GM13976 (cell line): ENCODE data around the gene EXO1.

ENCODE experiments used
- DNase-seq: peaks from one replicate; pipeline ENCODE4 v3.0.0; 2012; ENCODE audit warnings: low spot score
- in situ Hi-C: fragments of 300-500 bp; cut with MboI; formaldehyde crosslinking; loops from one replicate; pipeline ENCODE4 v1.12.0; 2022; ENCODE audit warnings: low sequenced_read_pairs, mixed read lengths, inconsistent platforms; ENCODE audit not compliant: unreplicated experiment
- TF ChIP-seq, protein P1 (sequence below): IDR thresholded peaks from 2 replicates; pipeline ENCODE4 v1.5.1; 2012; ENCODE audit warnings: borderline replicate concordance, mild to moderate bottlenecking; ENCODE audit not compliant: insufficient read depth; ENCODE audit errors: extremely low read depth, missing control alignments, control extremely low read depth

The EXO1 gene

DNA sequence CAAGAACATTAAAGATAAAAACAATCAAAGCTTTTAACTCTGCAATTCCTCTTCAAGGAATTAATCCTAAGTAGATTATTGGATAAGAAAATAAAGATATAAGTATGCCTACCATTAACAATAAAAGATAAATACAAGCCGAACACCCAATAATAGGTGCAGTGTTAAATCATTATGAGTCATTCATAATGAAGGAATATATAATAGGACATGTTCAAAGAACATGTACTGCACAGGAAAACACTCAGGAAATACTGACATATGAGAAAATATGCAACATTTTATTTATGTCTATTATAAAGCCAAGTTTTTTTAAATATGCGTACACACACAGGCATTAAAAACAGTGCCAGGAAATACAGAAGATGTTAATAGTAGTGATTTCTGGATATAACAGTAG is 11.1 kb upstream of the EXO1 start:
- in situ Hi-C loops: loop anchor here (10.0 kb wide), 2 partner anchors 212 to 312 kb away; no protein-coding TSS in a partner anchor
- no peak for DNase-seq
- TF ChIP-seq, protein P1, sequence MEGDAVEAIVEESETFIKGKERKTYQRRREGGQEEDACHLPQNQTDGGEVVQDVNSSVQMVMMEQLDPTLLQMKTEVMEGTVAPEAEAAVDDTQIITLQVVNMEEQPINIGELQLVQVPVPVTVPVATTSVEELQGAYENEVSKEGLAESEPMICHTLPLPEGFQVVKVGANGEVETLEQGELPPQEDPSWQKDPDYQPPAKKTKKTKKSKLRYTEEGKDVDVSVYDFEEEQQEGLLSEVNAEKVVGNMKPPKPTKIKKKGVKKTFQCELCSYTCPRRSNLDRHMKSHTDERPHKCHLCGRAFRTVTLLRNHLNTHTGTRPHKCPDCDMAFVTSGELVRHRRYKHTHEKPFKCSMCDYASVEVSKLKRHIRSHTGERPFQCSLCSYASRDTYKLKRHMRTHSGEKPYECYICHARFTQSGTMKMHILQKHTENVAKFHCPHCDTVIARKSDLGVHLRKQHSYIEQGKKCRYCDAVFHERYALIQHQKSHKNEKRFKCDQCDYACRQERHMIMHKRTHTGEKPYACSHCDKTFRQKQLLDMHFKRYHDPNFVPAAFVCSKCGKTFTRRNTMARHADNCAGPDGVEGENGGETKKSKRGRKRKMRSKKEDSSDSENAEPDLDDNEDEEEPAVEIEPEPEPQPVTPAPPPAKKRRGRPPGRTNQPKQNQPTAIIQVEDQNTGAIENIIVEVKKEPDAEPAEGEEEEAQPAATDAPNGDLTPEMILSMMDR: no peak

DNA sequence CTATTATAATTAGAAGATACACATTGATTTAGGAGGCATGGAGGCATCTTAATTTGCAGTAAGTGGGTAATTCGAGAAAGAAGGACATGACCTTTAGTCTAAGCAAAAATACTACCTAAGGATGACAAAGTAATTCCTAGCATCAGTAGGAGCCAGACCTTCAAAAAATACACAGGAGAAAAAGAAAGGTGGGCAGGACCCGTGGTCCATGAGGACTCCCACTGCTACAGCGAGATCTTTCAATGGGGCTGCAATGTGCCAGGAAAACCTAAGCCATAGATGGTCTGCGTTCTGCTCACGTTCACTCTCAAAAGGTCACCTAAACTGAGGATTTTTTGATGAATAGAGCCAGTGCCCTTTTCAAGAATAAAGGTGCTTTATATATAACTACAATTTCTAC is 10.6 kb upstream of the EXO1 start:
- DNase-seq: no peak
- TF ChIP-seq, protein P1: no peak
- in situ Hi-C loops: loop anchor here (10.0 kb wide), 2 partner anchors 213 to 313 kb away; no protein-coding TSS in a partner anchor

DNA sequence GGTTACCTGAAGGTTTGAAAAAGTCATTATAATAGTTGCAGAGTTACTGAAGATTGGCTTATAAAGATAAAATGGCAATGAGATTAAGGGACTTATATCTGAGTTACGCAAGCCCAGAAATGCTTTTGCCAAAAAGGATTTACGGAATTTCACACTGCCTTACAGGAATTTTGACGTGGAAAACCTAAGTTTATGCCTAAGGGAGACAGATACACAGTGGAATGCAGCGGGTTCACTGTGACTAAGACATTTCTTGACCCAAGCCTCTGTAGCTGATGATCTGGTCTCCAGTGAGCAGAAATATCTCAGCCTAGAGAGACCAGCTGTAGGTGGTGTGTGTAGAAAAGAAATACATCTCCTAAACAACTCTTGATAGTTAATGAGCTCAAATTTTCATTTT is 10.1 kb upstream of the EXO1 start:
- in situ Hi-C loops: loop anchor here (10.0 kb wide), 2 partner anchors 213 to 313 kb away; no protein-coding TSS in a partner anchor
- no peak for DNase-seq
- TF ChIP-seq, protein P1: no peak

DNA sequence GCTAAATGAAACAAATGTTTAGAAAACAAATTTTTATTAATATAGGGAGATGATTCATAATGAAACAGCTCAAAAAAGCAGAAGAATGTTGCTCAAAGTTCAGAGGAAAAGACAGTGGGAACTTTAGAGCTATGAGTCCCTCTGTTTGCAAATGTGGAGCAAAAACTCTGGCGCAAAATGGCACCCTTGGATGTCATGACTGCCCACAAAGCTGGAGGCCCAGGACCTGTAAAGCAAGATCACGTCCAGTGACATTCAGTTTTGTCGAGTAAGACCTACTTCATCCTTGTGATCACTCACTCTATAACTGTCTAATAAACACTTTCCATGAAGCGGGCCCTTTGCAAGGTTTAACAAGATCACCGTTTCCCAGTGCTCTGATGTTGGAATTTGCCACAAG is 9.1 kb upstream of the EXO1 start:
- no peak for DNase-seq
- in situ Hi-C loops: loop anchor here (10.0 kb wide), 2 partner anchors 214 to 314 kb away; no protein-coding TSS in a partner anchor
- TF ChIP-seq, protein P1: no peak

DNA sequence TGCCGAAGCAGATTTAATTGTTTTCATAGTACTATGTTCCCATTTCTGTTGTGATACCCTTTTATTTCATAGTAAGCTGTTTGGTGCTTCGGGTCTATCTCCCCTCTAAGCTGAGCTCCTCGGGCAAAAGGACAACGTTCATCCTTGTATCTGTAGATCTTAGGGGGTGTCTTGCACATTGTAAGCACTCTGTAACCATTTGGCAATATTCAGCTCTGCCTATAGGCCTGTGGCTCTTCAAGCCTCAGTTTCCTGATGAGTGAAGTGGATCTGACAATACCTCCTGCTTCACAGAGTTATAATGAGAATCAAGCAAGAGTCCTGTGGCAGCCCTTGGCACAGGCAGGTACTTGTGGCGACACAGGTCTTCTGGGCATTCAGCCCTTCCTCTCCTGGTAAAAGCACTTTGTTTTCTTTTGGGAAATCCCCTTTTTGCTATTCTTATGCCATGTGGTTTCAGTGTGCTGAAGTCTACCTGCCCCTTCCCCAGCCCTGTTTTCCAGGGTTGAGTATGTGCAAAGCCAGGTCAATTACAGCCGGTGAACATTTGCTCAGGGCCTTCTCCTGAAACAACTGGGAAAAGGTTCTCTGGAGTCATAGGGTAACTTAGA is 8.5 kb upstream of the EXO1 start:
- in situ Hi-C loops: loop anchor here (10.0 kb wide), 2 partner anchors 215 to 315 kb away; no protein-coding TSS in a partner anchor
- no peak for DNase-seq
- TF ChIP-seq, protein P1: no peak

DNA sequence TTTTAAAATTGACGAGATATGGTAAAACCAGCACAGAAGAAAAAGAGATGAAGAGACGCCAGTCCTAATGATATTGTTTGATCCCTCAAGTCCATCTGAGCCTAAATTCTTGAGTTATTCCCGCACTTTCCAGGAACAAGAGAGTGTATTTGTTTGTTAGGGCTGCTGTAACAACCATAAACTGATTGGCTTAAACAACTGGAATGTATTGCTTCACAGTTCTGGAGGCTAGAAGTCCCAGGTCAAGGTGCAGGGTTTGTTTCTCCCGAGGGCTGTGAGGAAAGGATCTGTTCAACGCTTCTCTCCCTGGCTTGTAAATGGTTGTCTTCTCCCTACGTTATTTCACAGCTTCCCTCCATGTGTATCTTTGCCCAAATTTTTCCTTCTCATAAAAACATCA is 7.8 kb upstream of the EXO1 start:
- TF ChIP-seq, protein P1: no peak
- in situ Hi-C loops: no loop called here
- no peak for DNase-seq
